ENCODE results near the gene CCDC183.

The CCDC183 gene

GRCh38 chr9:136847826-136848392 is 51.8 kb downstream of the CCDC183 start:
- H3K9me3 ChIP-seq (ENCODE audit: control insufficient read depth, insufficient read depth, low read length) = no peaks in the 10 kb centered on the region
- peaks cover 21% of the 10 kb centered on the region for H3K36me3 ChIP-seq (ENCODE audit: control insufficient read depth, insufficient read depth, low read length)
- H3K27me3 ChIP-seq (ENCODE audit: control insufficient read depth, insufficient read depth, low read length) = no peaks in the 10 kb centered on the region
- H3K4me3 ChIP-seq (ENCODE audit: low read depth, low read length) = peak overlapping the region; percentile 90
- H3K9ac ChIP-seq (ENCODE audit: low read depth, low read length) = peak overlapping the region; percentile 88
- no peaks in the 10 kb centered on the region for H3K4me1 ChIP-seq (ENCODE audit: control insufficient read depth, insufficient read depth, low read length)

GRCh38 chr9:136848393-136849037 is 52.4 kb downstream of the CCDC183 start:
- H3K4me1 ChIP-seq (ENCODE audit: control insufficient read depth, insufficient read depth, low read length) = no peaks in the 10 kb centered on the region
- H3K36me3 ChIP-seq (ENCODE audit: control insufficient read depth, insufficient read depth, low read length) = peaks cover 25% of the 10 kb centered on the region
- no peaks in the 10 kb centered on the region for H3K27me3 ChIP-seq (ENCODE audit: control insufficient read depth, insufficient read depth, low read length)
- H3K9me3 ChIP-seq (ENCODE audit: control insufficient read depth, insufficient read depth, low read length) = no peaks in the 10 kb centered on the region
- H3K9ac ChIP-seq (ENCODE audit: low read depth, low read length) = peak overlapping the region; percentile 88
- peak overlapping the region; percentile 95 for H3K4me3 ChIP-seq (ENCODE audit: low read depth, low read length)

GRCh38 chr9:136849038-136849959 is 53.2 kb downstream of the CCDC183 start, which contains the start of gene PHPT1:
Gene PHPT1, plus strand, starts transcription at chr9:136849409. Its CDS starts 22 bp downstream, at chr9:136849431.
- Histone ChIP-seq H3K4me3 (ENCODE audit: low read depth, low read length) (peak within 1 kb of the TSS; percentile 95), H3K9ac (ENCODE audit: low read depth, low read length) (peak within 1 kb of the TSS; percentile 88), H3K9me3 (ENCODE audit: control insufficient read depth, insufficient read depth, low read length) (no peaks in the 10 kb centered on the region), H3K36me3 (ENCODE audit: control insufficient read depth, insufficient read depth, low read length) (peaks cover 25% of the 10 kb centered on the region), H3K27me3 (ENCODE audit: control insufficient read depth, insufficient read depth, low read length) (no peaks in the 10 kb centered on the region), H3K4me1 (ENCODE audit: control insufficient read depth, insufficient read depth, low read length) (no peaks in the 10 kb centered on the region)

GRCh38 chr9:136849960-136850865 is 54.1 kb downstream of the CCDC183 start:
- peak overlapping the region; percentile 60 for H3K9ac ChIP-seq (ENCODE audit: low read depth, low read length)
- peaks cover 25% of the 10 kb centered on the region for H3K36me3 ChIP-seq (ENCODE audit: control insufficient read depth, insufficient read depth, low read length)
- H3K4me3 ChIP-seq (ENCODE audit: low read depth, low read length) = peak overlapping the region; percentile 95
- H3K4me1 ChIP-seq (ENCODE audit: control insufficient read depth, insufficient read depth, low read length) = no peaks in the 10 kb centered on the region
- no peaks in the 10 kb centered on the region for H3K27me3 ChIP-seq (ENCODE audit: control insufficient read depth, insufficient read depth, low read length)
- H3K9me3 ChIP-seq (ENCODE audit: control insufficient read depth, insufficient read depth, low read length) = no peaks in the 10 kb centered on the region

- Histone ChIP-seq H3K4me3 (ENCODE audit: low read depth, low read length) (no peak overlapping the region), H3K4me1 (ENCODE audit: control insufficient read depth, insufficient read depth, low read length) (no peaks in the 10 kb centered on the region), H3K9ac (ENCODE audit: low read depth, low read length) (no peak overlapping the region), H3K9me3 (ENCODE audit: control insufficient read depth, insufficient read depth, low read length) (no peaks in the 10 kb centered on the region), H3K27me3 (ENCODE audit: control insufficient read depth, insufficient read depth, low read length) (no peaks in the 10 kb centered on the region), H3K36me3 (ENCODE audit: control insufficient read depth, insufficient read depth, low read length) (peaks cover 25% of the 10 kb centered on the region)
Measured at GRCh38 chr9:136850866-136851775, 55.0 kb downstream of the CCDC183 start.

GRCh38 chr9:136851941-136852663 is 56.0 kb downstream of the CCDC183 start, which contains the start of gene MAMDC4:
Gene MAMDC4, plus strand, starts transcription at chr9:136852346. Its CDS starts 71 bp downstream, at chr9:136852417.
- Histone ChIP-seq H3K36me3 (ENCODE audit: control insufficient read depth, insufficient read depth, low read length) (peaks cover 25% of the 10 kb centered on the region), H3K4me1 (ENCODE audit: control insufficient read depth, insufficient read depth, low read length) (no peaks in the 10 kb centered on the region), H3K9me3 (ENCODE audit: control insufficient read depth, insufficient read depth, low read length) (no peaks in the 10 kb centered on the region), H3K4me3 (ENCODE audit: low read depth, low read length) (no peak within 1 kb of the TSS), H3K9ac (ENCODE audit: low read depth, low read length) (no peak within 1 kb of the TSS), H3K27me3 (ENCODE audit: control insufficient read depth, insufficient read depth, low read length) (no peaks in the 10 kb centered on the region)

- no peaks in the 10 kb centered on the region for H3K4me1 ChIP-seq (ENCODE audit: control insufficient read depth, insufficient read depth, low read length)
- no peak overlapping the region for H3K9ac ChIP-seq (ENCODE audit: low read depth, low read length)
- no peak overlapping the region for H3K4me3 ChIP-seq (ENCODE audit: low read depth, low read length)
- peaks cover 25% of the 10 kb centered on the region for H3K36me3 ChIP-seq (ENCODE audit: control insufficient read depth, insufficient read depth, low read length)
- no peaks in the 10 kb centered on the region for H3K27me3 ChIP-seq (ENCODE audit: control insufficient read depth, insufficient read depth, low read length)
- no peaks in the 10 kb centered on the region for H3K9me3 ChIP-seq (ENCODE audit: control insufficient read depth, insufficient read depth, low read length)
Measured at GRCh38 chr9:136852664-136853595, 56.8 kb downstream of the CCDC183 start.

- Histone ChIP-seq H3K4me3 (ENCODE audit: low read depth, low read length) (no peak overlapping the region), H3K27me3 (ENCODE audit: control insufficient read depth, insufficient read depth, low read length) (no peaks in the 10 kb centered on the region), H3K4me1 (ENCODE audit: control insufficient read depth, insufficient read depth, low read length) (no peaks in the 10 kb centered on the region), H3K9ac (ENCODE audit: low read depth, low read length) (no peak overlapping the region), H3K9me3 (ENCODE audit: control insufficient read depth, insufficient read depth, low read length) (no peaks in the 10 kb centered on the region), H3K36me3 (ENCODE audit: control insufficient read depth, insufficient read depth, low read length) (peaks cover 27% of the 10 kb centered on the region)
Measured at GRCh38 chr9:136853596-136854112, 57.5 kb downstream of the CCDC183 start.

GRCh38 chr9:136854113-136854841 is 58.1 kb downstream of the CCDC183 start:
- H3K9me3 ChIP-seq (ENCODE audit: control insufficient read depth, insufficient read depth, low read length) = no peaks in the 10 kb centered on the region
- H3K27me3 ChIP-seq (ENCODE audit: control insufficient read depth, insufficient read depth, low read length) = no peaks in the 10 kb centered on the region
- no peak overlapping the region for H3K4me3 ChIP-seq (ENCODE audit: low read depth, low read length)
- H3K36me3 ChIP-seq (ENCODE audit: control insufficient read depth, insufficient read depth, low read length) = peaks cover 27% of the 10 kb centered on the region
- H3K4me1 ChIP-seq (ENCODE audit: control insufficient read depth, insufficient read depth, low read length) = no peaks in the 10 kb centered on the region
- H3K9ac ChIP-seq (ENCODE audit: low read depth, low read length) = no peak overlapping the region

Measured in iPS-15b (cell line).